Astrocyte (in vitro differentiated cells and primary cell): ENCODE data around the gene CYP39A1. TPM values are rescaled to one million over a fixed set of nuclear protein-coding genes. Genes with fewer than 3 reads are reported as not detected.

Experiments
- DNase-seq: peaks from one replicate; pipeline ENCODE4 v3.0.0-alpha.2; 2010; ENCODE audit warnings: low read depth
- FAIRE-seq: peaks from 2 replicates; lab custom pipeline; 2011; peaks lifted over from hg19 to GRCh38; lab: Jason Lieb, UNC
- H2AFZ ChIP-seq: 2 replicates; pipeline ENCODE4 v1.6.0; 2012; ENCODE audit warnings: low read depth, low read length, inconsistent platforms
- H3K27ac ChIP-seq: 2 replicates; pipeline ENCODE4 v1.5.1; 2011; ENCODE audit warnings: low read depth, low read length, inconsistent platforms
- H3K27me3 ChIP-seq: 2 replicates; pipeline ENCODE4 v1.6.0; 2011; ENCODE audit warnings: low read length, inconsistent platforms; ENCODE audit not compliant: insufficient read depth
- H3K36me3 ChIP-seq: 2 replicates; pipeline ENCODE4 v1.5.1; 2011; ENCODE audit warnings: low read length, inconsistent platforms; ENCODE audit not compliant: insufficient read depth
- H3K4me1 ChIP-seq: 2 replicates; pipeline ENCODE4 v1.5.1; 2011; ENCODE audit warnings: low read length, inconsistent platforms; ENCODE audit not compliant: insufficient read depth
- H3K4me2 ChIP-seq: 2 replicates; pipeline ENCODE4 v1.6.0; 2012; ENCODE audit warnings: low read length, inconsistent platforms
- H3K4me3 ChIP-seq: 2 replicates; pipeline ENCODE4 v1.5.1; 2011; ENCODE audit warnings: low read depth, mild to moderate bottlenecking, low read length, inconsistent platforms; ENCODE audit not compliant: insufficient read depth
- H3K79me2 ChIP-seq: 2 replicates; pipeline ENCODE4 v1.6.0; 2012; ENCODE audit warnings: mild to moderate bottlenecking, low read length, inconsistent platforms; ENCODE audit not compliant: insufficient read depth
- H3K9ac ChIP-seq: 2 replicates; pipeline ENCODE4 v1.6.0; 2012; ENCODE audit warnings: mild to moderate bottlenecking, low read length, inconsistent platforms
- H3K9me3 ChIP-seq: 2 replicates; pipeline ENCODE4 v1.5.1; 2012; ENCODE audit warnings: low read depth, mild to moderate bottlenecking, low read length, inconsistent platforms; ENCODE audit not compliant: insufficient read depth
- H4K20me1 ChIP-seq: 2 replicates; pipeline ENCODE4 v1.6.0; 2012; ENCODE audit warnings: low read length, inconsistent platforms; ENCODE audit not compliant: insufficient read depth
- H3K27ac Mint-ChIP-seq: one replicate; pipeline ENCODE4 v1.8.0; 2021; ENCODE audit warnings: mild to moderate bottlenecking, mixed read lengths; ENCODE audit not compliant: unreplicated experiment
- H3K27me3 Mint-ChIP-seq: one replicate; pipeline ENCODE4 v1.8.0; 2021; ENCODE audit warnings: low read depth, mixed read lengths; ENCODE audit not compliant: unreplicated experiment
- H3K36me3 Mint-ChIP-seq: one replicate; pipeline ENCODE4 v1.8.0; 2021; ENCODE audit warnings: low read depth, mixed read lengths; ENCODE audit not compliant: unreplicated experiment
- H3K4me1 Mint-ChIP-seq: one replicate; pipeline ENCODE4 v1.8.0; 2021; ENCODE audit warnings: low read depth, mixed read lengths; ENCODE audit not compliant: unreplicated experiment
- H3K4me3 Mint-ChIP-seq: one replicate; pipeline ENCODE4 v1.8.0; 2021; ENCODE audit warnings: mild to moderate bottlenecking, moderate library complexity, mixed read lengths; ENCODE audit not compliant: unreplicated experiment
- H3K9me3 Mint-ChIP-seq: one replicate; pipeline ENCODE4 v1.8.0; 2021; ENCODE audit warnings: mild to moderate bottlenecking, mixed read lengths; ENCODE audit not compliant: unreplicated experiment
- CTCF ChIP-seq: IDR thresholded peaks from 2 replicates; pipeline ENCODE4 v1.5.1; 2011; ENCODE audit warnings: low read depth, mild to moderate bottlenecking, inconsistent platforms, low read length, moderate library complexity; ENCODE audit not compliant: insufficient read depth
- EZH2 ChIP-seq: IDR thresholded peaks from 2 replicates; pipeline ENCODE4 v1.6.1; 2012; ENCODE audit warnings: mild to moderate bottlenecking, low read length, inconsistent platforms; ENCODE audit not compliant: insufficient read depth
- total RNA-seq: library from RNA; stranded (reverse); gene quantifications from 2 replicates; pipeline ENCODE4 v1.2.1, GENCODE V29; 2021

The CYP39A1 gene
- total RNA-seq, 1 donor from 2014 or later = 0.84 TPM

DNA sequence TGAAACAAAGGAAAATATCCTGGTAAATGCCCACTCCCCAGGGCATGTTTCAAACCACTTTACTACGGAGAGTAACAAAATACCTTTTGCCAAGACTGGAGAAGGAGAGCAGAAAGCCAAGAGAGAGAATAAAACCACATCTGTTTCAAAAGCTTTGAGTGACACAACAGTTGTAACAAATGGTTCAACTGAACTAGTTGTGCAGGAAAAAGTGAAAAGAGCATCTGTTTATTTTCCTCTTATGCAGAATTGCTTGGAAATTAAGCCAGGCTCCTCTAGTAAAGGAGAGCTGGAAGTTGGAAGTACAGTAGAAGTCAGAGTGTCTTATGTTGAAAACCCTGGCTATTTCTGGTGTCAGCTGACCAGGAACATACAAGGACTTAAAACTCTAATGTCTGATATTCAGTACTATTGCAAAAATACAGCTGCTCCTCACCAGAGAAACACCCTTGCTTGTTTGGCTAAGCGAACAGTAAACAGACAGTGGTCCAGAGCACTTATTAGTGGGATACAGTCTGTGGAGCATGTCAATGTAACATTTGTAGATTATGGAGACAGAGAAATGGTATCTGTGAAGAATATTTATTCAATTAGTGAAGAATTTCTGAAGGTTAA, 37.6 kb upstream of the CYP39A1 start:
- Histone ChIP-seq H3K9me3 (no peaks in the 10 kb centered on the region), H2AFZ (no peak overlapping the region), H3K4me1 (no peaks in the 10 kb centered on the region), H3K4me3 (no peak overlapping the region), H3K4me2 (no peak overlapping the region), H3K9ac (no peak overlapping the region), H3K79me2 (no peaks in the 10 kb centered on the region), H3K36me3 (no peaks in the 10 kb centered on the region), H4K20me1 (no peaks in the 10 kb centered on the region), H3K27me3 (no peaks in the 10 kb centered on the region), H3K27ac (no peak overlapping the region)
- DNase-seq (no peak), FAIRE-seq (no peak)
- no peaks in the 10 kb centered on the region for H3K36me3 Mint-ChIP-seq
- no peak for TF ChIP-seq EZH2
- TF ChIP-seq CTCF = no peak
- no peaks in the 10 kb centered on the region for H3K9me3 Mint-ChIP-seq
- no peak overlapping the region for H3K27ac Mint-ChIP-seq
- peaks cover 2% of the 10 kb centered on the region for H3K4me1 Mint-ChIP-seq
- no peak overlapping the region for H3K4me3 Mint-ChIP-seq
- peaks cover 7% of the 10 kb centered on the region for H3K27me3 Mint-ChIP-seq

GRCh38 chr6:46689657-46690056, 37.0 kb upstream of the CYP39A1 start:
- Histone ChIP-seq H3K36me3 (no peaks in the 10 kb centered on the region), H3K4me2 (no peak overlapping the region), H3K9ac (no peak overlapping the region), H3K9me3 (no peaks in the 10 kb centered on the region), H3K4me1 (no peaks in the 10 kb centered on the region), H3K4me3 (no peak overlapping the region), H3K27ac (no peak overlapping the region), H3K79me2 (no peaks in the 10 kb centered on the region), H4K20me1 (no peaks in the 10 kb centered on the region), H2AFZ (no peak overlapping the region), H3K27me3 (no peaks in the 10 kb centered on the region)
- Mint-ChIP-seq H3K9me3 (no peaks in the 10 kb centered on the region), H3K27ac (no peak overlapping the region), H3K36me3 (no peaks in the 10 kb centered on the region), H3K27me3 (peaks cover 7% of the 10 kb centered on the region), H3K4me1 (peaks cover 6% of the 10 kb centered on the region), H3K4me3 (no peak overlapping the region)
- TF ChIP-seq CTCF = no peak
- TF ChIP-seq EZH2 = no peak
- DNase-seq (no peak), FAIRE-seq (no peak)

DNA sequence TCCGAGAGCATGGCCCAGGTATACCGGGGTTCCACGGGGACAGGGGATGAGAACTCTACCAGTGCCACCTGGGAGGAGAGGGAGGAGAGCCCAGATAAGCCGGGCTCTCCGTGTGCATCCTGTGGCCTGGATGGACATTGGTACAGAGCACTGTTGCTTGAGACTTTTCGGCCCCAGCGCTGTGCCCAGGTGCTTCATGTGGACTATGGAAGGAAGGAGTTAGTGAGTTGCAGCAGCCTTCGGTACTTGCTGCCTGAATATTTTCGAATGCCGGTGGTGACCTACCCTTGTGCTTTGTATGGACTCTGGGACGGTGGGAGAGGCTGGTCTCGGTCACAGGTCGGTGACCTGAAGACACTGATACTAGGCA, 36.3 kb upstream of the CYP39A1 start:
- H2AFZ ChIP-seq = no peak overlapping the region

More for the DNA sequence above, 36.3 kb upstream of the CYP39A1 start:
- H3K79me2 ChIP-seq = no peaks in the 10 kb centered on the region
- H3K4me3 Mint-ChIP-seq = no peak overlapping the region
- H3K36me3 Mint-ChIP-seq = no peaks in the 10 kb centered on the region
- H3K27me3 ChIP-seq = no peaks in the 10 kb centered on the region
- H4K20me1 ChIP-seq = no peaks in the 10 kb centered on the region
- TF ChIP-seq CTCF = no peak
- TF ChIP-seq EZH2 = no peak
- peaks cover 7% of the 10 kb centered on the region for H3K27me3 Mint-ChIP-seq
- no peak overlapping the region for H3K27ac ChIP-seq
- no peaks in the 10 kb centered on the region for H3K9me3 ChIP-seq
- no peak overlapping the region for H3K9ac ChIP-seq
- FAIRE-seq (no peak), DNase-seq (no peak)
- H3K27ac Mint-ChIP-seq = no peak overlapping the region
- no peaks in the 10 kb centered on the region for H3K4me1 ChIP-seq
- no peak overlapping the region for H3K4me2 ChIP-seq
- H3K4me1 Mint-ChIP-seq = peaks cover 7% of the 10 kb centered on the region
- no peaks in the 10 kb centered on the region for H3K36me3 ChIP-seq
- no peak overlapping the region for H3K4me3 ChIP-seq
- H3K9me3 Mint-ChIP-seq = no peaks in the 10 kb centered on the region
